Uterus (tissue), 4 donors: Measurements from ENCODE around the gene TXNRD2. TPM values are rescaled to one million over a fixed set of nuclear protein-coding genes. Genes with fewer than 3 reads are reported as not detected.

ENCODE experiments used
- DNase-seq, 2 donors: peaks; one replicate each; pipeline ENCODE4 v3.0.0-alpha.2; 2019 to 2020
- H3K27ac ChIP-seq, 2 donors: fragments of 200-600 bp; sonication (generic); 1 replicate in 1 of 2; 2 replicates in 1 of 2; pipeline ENCODE4 v1.5.1; 2016 to 2018
- H3K27me3 ChIP-seq, 2 donors: fragments of 200-600 bp; sonication (generic); one replicate each; pipeline ENCODE4 v1.5.1; 2018 to 2019; ENCODE audit warnings: control low read depth in 1 of 2
- H3K36me3 ChIP-seq, 2 donors: fragments of 200-600 bp; sonication (generic); one replicate each; pipeline ENCODE4 v1.5.1; 2019; ENCODE audit warnings: control low read depth in 1 of 2
- H3K4me1 ChIP-seq, 2 donors: fragments of 200-600 bp; sonication (generic); one replicate each; pipeline ENCODE4 v1.5.1; 2018 to 2019; ENCODE audit warnings: control low read depth in 1 of 2
- H3K4me3 ChIP-seq, 2 donors: fragments of 200-600 bp; sonication (generic); 1 replicate in 1 of 2; 2 replicates in 1 of 2; pipeline ENCODE4 v1.5.1; 2018 to 2019; ENCODE audit warnings: mild to moderate bottlenecking in 1 of 2
- H3K9me3 ChIP-seq, 2 donors: fragments of 200-600 bp; sonication (generic); one replicate each; pipeline ENCODE4 v1.5.1; 2019; ENCODE audit warnings: control low read depth in 1 of 2
- CTCF ChIP-seq, 4 experiments: fragments of 200-600 bp in 2 of 4; fragments of 450-650 bp in 2 of 4; sonication (generic) in 2 of 4; IDR thresholded peaks; one replicate each; pipeline ENCODE4 v1.5.1; 2016 to 2019; ENCODE audit warnings: antibody characterized with exemption in 4 of 4, mild to moderate bottlenecking in 2 of 4, moderate library complexity in 1 of 4
- POLR2A ChIP-seq, 2 donors: fragments of 450-650 bp; IDR thresholded peaks; one replicate each; pipeline ENCODE4 v1.6.1; 2016; ENCODE audit warnings: antibody characterized with exemption in 2 of 2, mild to moderate bottlenecking in 1 of 2, moderate library complexity in 1 of 2
- intact Hi-C: fragments of 100-400 bp; cut with DNase I; formaldehyde crosslinking; loops from one replicate; pipeline ENCODE4 v1.15.1; 2023; ENCODE audit warnings: low total_unique reads
- total RNA-seq, 4 donors: library from RNA; depleted of rRNA in 3 of 4; stranded (reverse); fragments of >200 nt in 3 of 4; gene quantifications; one replicate each; pipeline versions ENCODE4 v1.1.0 to v1.2.4, GENCODE V29; 2014 to 2023
- donor health status: DM: yes; HTN: yes; CAD: no.

TXNRD2 gene
- total RNA-seq, 4 donors from 2014 or later = 14.7 to 48.9 (median 25.6) TPM

DNA sequence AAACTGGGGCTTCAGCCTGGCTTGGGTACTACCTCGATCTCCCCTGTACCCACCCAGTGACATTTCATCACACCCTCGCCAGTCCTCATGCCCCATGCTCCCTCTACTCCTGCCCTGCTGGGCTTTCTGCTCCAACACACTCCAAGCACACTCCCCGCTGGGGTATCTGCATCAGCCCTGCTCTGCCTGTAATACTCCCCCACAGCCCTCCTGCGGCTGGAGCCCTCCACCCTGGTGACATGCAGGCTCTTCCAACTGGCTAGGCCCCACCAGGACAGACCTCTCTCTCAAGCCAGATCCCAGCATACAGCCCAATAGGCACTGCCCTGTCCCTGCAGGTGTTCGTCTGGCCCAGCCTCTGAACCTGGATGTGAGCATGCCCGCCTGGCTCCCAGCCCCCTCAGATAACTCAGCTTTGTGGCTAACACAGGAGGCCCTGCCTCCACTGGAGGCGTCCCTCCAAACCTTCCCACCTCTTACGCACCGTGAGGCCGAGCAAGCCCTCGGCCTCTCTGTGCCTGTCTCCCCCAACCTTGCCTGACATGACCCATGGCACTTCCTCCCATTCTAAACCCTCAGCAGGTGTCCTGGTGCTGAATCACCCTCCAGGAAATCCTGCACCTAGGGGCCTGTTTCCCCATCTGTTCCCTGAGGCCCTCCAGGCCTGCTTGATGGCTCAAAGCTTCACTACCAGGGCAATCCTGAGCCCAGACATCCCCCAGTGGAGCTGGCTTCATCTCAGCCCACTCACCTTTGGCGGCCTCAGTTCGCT is 33.5 kb upstream of the TXNRD2 start:
- intact Hi-C loops = loop anchor here (5.0 to 10.0 kb wide), 2 partner anchors 37 to 140 kb away; partner anchors contain the start of genes RANBP1 and TRMT2A

DNA sequence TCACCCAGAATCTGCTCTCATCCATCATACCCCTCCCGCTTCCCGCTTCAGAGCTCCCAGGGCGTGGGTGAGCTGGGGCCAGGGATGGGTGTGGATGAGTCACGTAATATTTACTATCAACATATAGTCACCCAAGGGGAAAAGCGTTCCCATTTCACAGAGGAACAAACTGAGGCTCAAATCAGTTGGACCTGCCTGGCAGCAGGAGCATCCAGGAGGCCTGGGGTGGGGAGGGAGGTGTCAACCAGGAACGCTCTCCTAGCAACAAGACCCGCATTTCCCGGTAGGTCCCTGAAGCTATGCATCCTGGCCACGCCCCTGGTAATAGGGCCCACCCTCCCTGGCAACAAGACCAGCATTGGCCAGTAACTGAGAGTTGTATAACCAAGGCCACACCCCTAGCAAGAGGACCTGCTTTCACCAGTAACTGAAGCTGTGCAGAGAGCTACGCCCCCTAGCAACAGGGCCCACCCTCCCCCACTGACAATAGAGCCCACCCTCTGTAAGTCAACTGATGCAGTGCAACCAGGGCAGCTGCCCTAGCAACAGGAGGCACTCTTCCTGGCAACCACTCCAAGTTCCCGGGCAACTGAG is 32.7 kb upstream of the TXNRD2 start:
- H3K36me3 ChIP-seq = no peaks in the 10 kb centered on the region
- no peak for DNase-seq
- intact Hi-C loops = loop anchor here (5.0 to 10.0 kb wide), 2 partner anchors 38 to 140 kb away; partner anchors contain the start of genes RANBP1 and TRMT2A
- TF ChIP-seq POLR2A (IDR thresholded peaks at IDR 0.05) (no peak), CTCF (IDR thresholded peaks at IDR 0.05) (no peak)
- no peaks in the 10 kb centered on the region for H3K9me3 ChIP-seq
- H3K4me3 ChIP-seq = no peak overlapping the region
- H3K27me3 ChIP-seq = no peaks in the 10 kb centered on the region
- H3K4me1 ChIP-seq = no peaks in the 10 kb centered on the region
- H3K27ac ChIP-seq = no peak overlapping the region

More for the DNA sequence above, 33.5 kb upstream of the TXNRD2 start:
- no peak for DNase-seq
- no peaks in the 10 kb centered on the region for H3K27me3 ChIP-seq
- TF ChIP-seq CTCF (IDR thresholded peaks at IDR 0.05) (no peak), POLR2A (IDR thresholded peaks at IDR 0.05) (no peak)
- no peaks in the 10 kb centered on the region for H3K36me3 ChIP-seq
- H3K4me1 ChIP-seq = no peaks in the 10 kb centered on the region
- H3K9me3 ChIP-seq = no peaks in the 10 kb centered on the region
- H3K27ac ChIP-seq = no peak overlapping the region
- no peak overlapping the region for H3K4me3 ChIP-seq

GRCh38 chr22:19973551-19974267 is 32.1 kb upstream of the TXNRD2 start:
- no peak for TF ChIP-seq CTCF (IDR thresholded peaks at IDR 0.05)
- TF ChIP-seq POLR2A (IDR thresholded peaks at IDR 0.05) = no peak
- Histone ChIP-seq H3K4me3 (no peak overlapping the region), H3K9me3 (no peaks in the 10 kb centered on the region), H3K36me3 (no peaks in the 10 kb centered on the region), H3K4me1 (no peaks in the 10 kb centered on the region), H3K27me3 (no peaks in the 10 kb centered on the region), H3K27ac (no peak overlapping the region)
- intact Hi-C loops = loop anchor here (5.0 to 10.0 kb wide), 2 partner anchors 39 to 141 kb away; partner anchors contain the start of genes RANBP1 and TRMT2A
- DNase-seq = no peak

GRCh38 chr22:19972652-19973550 is 31.3 kb upstream of the TXNRD2 start:
- H3K36me3 ChIP-seq = no peaks in the 10 kb centered on the region
- no peak for DNase-seq
- no peak overlapping the region for H3K27ac ChIP-seq
- H3K9me3 ChIP-seq = no peaks in the 10 kb centered on the region
- no peak for TF ChIP-seq POLR2A (IDR thresholded peaks at IDR 0.05)
- no peak for TF ChIP-seq CTCF (IDR thresholded peaks at IDR 0.05)
- H3K27me3 ChIP-seq = no peaks in the 10 kb centered on the region
- no peak overlapping the region for H3K4me3 ChIP-seq
- H3K4me1 ChIP-seq = no peaks in the 10 kb centered on the region
- intact Hi-C loops = loop anchor here (5.0 to 10.0 kb wide), 2 partner anchors 39 to 142 kb away; partner anchors contain the start of genes RANBP1 and TRMT2A
